NAMALWA (cell line): ENCODE measurements around the gene PPP1R12B.
A peak's percentile ranks its signal among the peaks of the same experiment; 100 is the strongest.
"Not testable (repeated sequence)": the region's sequence is repeated elsewhere in the genome, so short reads cannot be mapped to it uniquely, and the experiment has no call there.

Experiments used
- DNase-seq: peaks from one replicate; pipeline ENCODE4 v3.0.0-alpha.2; 2015; ENCODE audit warnings: low spot score

Gene PPP1R12B

GRCh38 chr1:202483362-202483761 is 134.9 kb downstream of the PPP1R12B start:
- peak; percentile 35 for DNase-seq

GRCh38 chr1:202484032-202484431 is 135.5 kb downstream of the PPP1R12B start:
- DNase-seq, result peak; percentile 71

GRCh38 chr1:202484820-202485219 is 136.3 kb downstream of the PPP1R12B start:
- DNase-seq, result not testable (repeated sequence)

- DNase-seq, result not testable (repeated sequence)
These were observed 139.7 kb downstream of the PPP1R12B start for GRCh38 chr1:202488178-202488649.

- not testable (repeated sequence) for DNase-seq
These were observed 140.6 kb downstream of the PPP1R12B start for GRCh38 chr1:202489101-202489500.

GRCh38 chr1:202493112-202493511 is 144.6 kb downstream of the PPP1R12B start:
- not testable (repeated sequence) for DNase-seq

GRCh38 chr1:202498542-202498941 is 150.0 kb downstream of the PPP1R12B start:
- no peak for DNase-seq

GRCh38 chr1:202499997-202500396 is 151.5 kb downstream of the PPP1R12B start:
- DNase-seq, result not testable (repeated sequence)

GRCh38 chr1:202501281-202501680 is 152.8 kb downstream of the PPP1R12B start:
- peak; percentile 28 for DNase-seq

GRCh38 chr1:202505356-202505755 is 156.9 kb downstream of the PPP1R12B start:
- DNase-seq, result no peak

- DNase-seq, result not testable (repeated sequence)
These were observed 157.5 kb downstream of the PPP1R12B start for GRCh38 chr1:202505880-202506575.

GRCh38 chr1:202508863-202509262 is 160.4 kb downstream of the PPP1R12B start:
- DNase-seq, result not testable (repeated sequence)

- not testable (repeated sequence) for DNase-seq
These were observed 165.4 kb downstream of the PPP1R12B start for GRCh38 chr1:202513875-202514274.

GRCh38 chr1:202516434-202516877 is 168.0 kb downstream of the PPP1R12B start:
- no peak for DNase-seq

- DNase-seq, result not testable (repeated sequence)
These were observed 168.6 kb downstream of the PPP1R12B start for GRCh38 chr1:202517146-202517545.

- DNase-seq, result not testable (repeated sequence)
These were observed 169.7 kb downstream of the PPP1R12B start for GRCh38 chr1:202518180-202518579.

- not testable (repeated sequence) for DNase-seq
These were observed 170.4 kb downstream of the PPP1R12B start for GRCh38 chr1:202518905-202519304.

- DNase-seq, result not testable (repeated sequence)
These were observed 171.8 kb downstream of the PPP1R12B start for GRCh38 chr1:202520129-202520856.

- DNase-seq, result not testable (repeated sequence)
These were observed 172.3 kb downstream of the PPP1R12B start for GRCh38 chr1:202520857-202521216.

GRCh38 chr1:202521484-202521883 is 173.0 kb downstream of the PPP1R12B start:
- not testable (repeated sequence) for DNase-seq

GRCh38 chr1:202521886-202522285 is 173.4 kb downstream of the PPP1R12B start:
- DNase-seq, result no peak

- not testable (repeated sequence) for DNase-seq
These were observed 177.6 kb downstream of the PPP1R12B start for GRCh38 chr1:202526056-202526455.
